ENCODE data around the gene SULT1C2.

The SULT1C2 gene

DNA sequence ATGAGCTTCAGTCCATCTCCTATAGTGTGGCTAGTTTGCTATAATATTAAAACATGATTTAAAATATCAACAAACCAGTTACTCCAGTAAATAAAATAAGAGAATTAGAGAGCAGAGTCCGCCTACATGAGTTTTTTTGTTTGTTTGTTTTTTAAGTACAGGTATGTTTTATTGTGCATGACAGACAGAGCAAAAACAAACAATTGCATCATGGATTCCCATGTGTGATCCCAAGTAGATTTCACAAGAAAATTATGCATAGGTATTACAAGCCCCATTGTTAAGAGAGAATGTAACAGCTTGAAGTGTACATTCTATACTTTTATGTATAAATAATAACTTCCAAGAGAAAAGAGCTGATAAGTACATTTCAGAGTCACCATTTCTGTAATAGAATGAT lies 27.9 kb upstream of the SULT1C2 start:
- no peak for ATAC-seq
- TF ChIP-seq PPARA (CRISPR knock-in tag; IDR thresholded peaks at IDR 0.05; ENCODE audit: borderline replicate concordance) (no peak), RARB (CRISPR knock-in tag; IDR thresholded peaks at IDR 0.05) (no peak), CSDC2 (CRISPR knock-in tag; IDR thresholded peaks at IDR 0.05) (no peak), CREB5 (CRISPR knock-in tag; IDR thresholded peaks at IDR 0.05; ENCODE audit: low read depth) (no peak), ZC3H10 (CRISPR knock-in tag; IDR thresholded peaks at IDR 0.05) (no peak)
- TF ChIP-seq, protein P1, sequence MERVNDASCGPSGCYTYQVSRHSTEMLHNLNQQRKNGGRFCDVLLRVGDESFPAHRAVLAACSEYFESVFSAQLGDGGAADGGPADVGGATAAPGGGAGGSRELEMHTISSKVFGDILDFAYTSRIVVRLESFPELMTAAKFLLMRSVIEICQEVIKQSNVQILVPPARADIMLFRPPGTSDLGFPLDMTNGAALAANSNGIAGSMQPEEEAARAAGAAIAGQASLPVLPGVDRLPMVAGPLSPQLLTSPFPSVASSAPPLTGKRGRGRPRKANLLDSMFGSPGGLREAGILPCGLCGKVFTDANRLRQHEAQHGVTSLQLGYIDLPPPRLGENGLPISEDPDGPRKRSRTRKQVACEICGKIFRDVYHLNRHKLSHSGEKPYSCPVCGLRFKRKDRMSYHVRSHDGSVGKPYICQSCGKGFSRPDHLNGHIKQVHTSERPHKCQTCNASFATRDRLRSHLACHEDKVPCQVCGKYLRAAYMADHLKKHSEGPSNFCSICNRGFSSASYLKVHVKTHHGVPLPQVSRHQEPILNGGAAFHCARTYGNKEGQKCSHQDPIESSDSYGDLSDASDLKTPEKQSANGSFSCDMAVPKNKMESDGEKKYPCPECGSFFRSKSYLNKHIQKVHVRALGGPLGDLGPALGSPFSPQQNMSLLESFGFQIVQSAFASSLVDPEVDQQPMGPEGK (CRISPR knock-in tag; IDR thresholded peaks at IDR 0.05; ENCODE audit: borderline replicate concordance) = no peak

GRCh38 chr2:108262036-108262435 lies 26.7 kb upstream of the SULT1C2 start:
- TF ChIP-seq TSHZ2 (CRISPR knock-in tag; IDR thresholded peaks at IDR 0.05) (no peak), TCF4 (CRISPR knock-in tag; IDR thresholded peaks at IDR 0.05; ENCODE audit: borderline replicate concordance) (no peak), ESRRG (CRISPR knock-in tag; IDR thresholded peaks at IDR 0.05) (no peak), ZNF70 (CRISPR knock-in tag; IDR thresholded peaks at IDR 0.05) (no peak)
- TF ChIP-seq, protein P1 (CRISPR knock-in tag; IDR thresholded peaks at IDR 0.05; ENCODE audit: borderline replicate concordance) = no peak
- no peak for ATAC-seq

GRCh38 chr2:108263401-108263800 lies 25.3 kb upstream of the SULT1C2 start:
- TF ChIP-seq OSR1 (CRISPR knock-in tag; IDR thresholded peaks at IDR 0.05) (no peak), PPARA (CRISPR knock-in tag; IDR thresholded peaks at IDR 0.05; ENCODE audit: borderline replicate concordance) (no peak), ZC3H10 (CRISPR knock-in tag; IDR thresholded peaks at IDR 0.05) (no peak), ISL1 (CRISPR knock-in tag; IDR thresholded peaks at IDR 0.05) (no peak), ZFP30 (CRISPR knock-in tag; IDR thresholded peaks at IDR 0.05) (no peak), BACH2 (CRISPR knock-in tag; IDR thresholded peaks at IDR 0.05; ENCODE audit: borderline replicate concordance) (no peak), ZNF8 (CRISPR knock-in tag; IDR thresholded peaks at IDR 0.05) (no peak), TCF4 (CRISPR knock-in tag; IDR thresholded peaks at IDR 0.05; ENCODE audit: borderline replicate concordance) (no peak), ZFP3 (CRISPR knock-in tag; IDR thresholded peaks at IDR 0.05) (no peak)
- no peak for ATAC-seq

DNA sequence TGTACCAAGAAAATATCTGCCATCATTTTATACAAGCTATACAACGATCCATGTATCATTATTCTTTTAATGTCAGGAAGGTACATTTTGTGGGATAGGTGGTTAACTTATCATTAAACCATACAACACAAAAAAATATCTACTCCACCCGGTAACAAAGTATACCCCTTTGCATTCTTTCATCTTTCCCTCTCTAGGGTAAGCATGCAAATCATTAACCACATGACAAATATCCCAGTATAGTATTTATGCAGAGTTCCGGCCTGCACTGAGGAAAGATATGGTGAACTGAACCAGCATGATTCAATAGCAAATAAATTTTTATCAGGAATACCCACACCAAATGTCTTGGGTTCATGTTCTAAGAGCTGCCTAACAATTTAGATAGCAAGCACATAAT lies 22.5 kb upstream of the SULT1C2 start:
- TF ChIP-seq RARB (CRISPR knock-in tag; IDR thresholded peaks at IDR 0.05) (no peak), ZNF565 (CRISPR knock-in tag; conservative IDR thresholded peaks at IDR 0.05; ENCODE audit: low read depth) (no peak), ZFP30 (CRISPR knock-in tag; IDR thresholded peaks at IDR 0.05) (no peak), ARNTL (CRISPR knock-in tag; IDR thresholded peaks at IDR 0.05; ENCODE audit: borderline replicate concordance, low read depth) (no peak), BACH2 (CRISPR knock-in tag; IDR thresholded peaks at IDR 0.05; ENCODE audit: borderline replicate concordance) (no peak), ZC3H10 (CRISPR knock-in tag; IDR thresholded peaks at IDR 0.05) (no peak), CSDC2 (CRISPR knock-in tag; IDR thresholded peaks at IDR 0.05) (no peak), TOX (CRISPR knock-in tag; IDR thresholded peaks at IDR 0.05; ENCODE audit: borderline replicate concordance) (no peak), CSRNP3 (CRISPR knock-in tag; IDR thresholded peaks at IDR 0.05) (no peak), ZFP3 (CRISPR knock-in tag; IDR thresholded peaks at IDR 0.05) (no peak), ZNF70 (CRISPR knock-in tag; IDR thresholded peaks at IDR 0.05) (no peak), TSHZ2 (CRISPR knock-in tag; IDR thresholded peaks at IDR 0.05) (no peak)
- TF ChIP-seq, protein P2, sequence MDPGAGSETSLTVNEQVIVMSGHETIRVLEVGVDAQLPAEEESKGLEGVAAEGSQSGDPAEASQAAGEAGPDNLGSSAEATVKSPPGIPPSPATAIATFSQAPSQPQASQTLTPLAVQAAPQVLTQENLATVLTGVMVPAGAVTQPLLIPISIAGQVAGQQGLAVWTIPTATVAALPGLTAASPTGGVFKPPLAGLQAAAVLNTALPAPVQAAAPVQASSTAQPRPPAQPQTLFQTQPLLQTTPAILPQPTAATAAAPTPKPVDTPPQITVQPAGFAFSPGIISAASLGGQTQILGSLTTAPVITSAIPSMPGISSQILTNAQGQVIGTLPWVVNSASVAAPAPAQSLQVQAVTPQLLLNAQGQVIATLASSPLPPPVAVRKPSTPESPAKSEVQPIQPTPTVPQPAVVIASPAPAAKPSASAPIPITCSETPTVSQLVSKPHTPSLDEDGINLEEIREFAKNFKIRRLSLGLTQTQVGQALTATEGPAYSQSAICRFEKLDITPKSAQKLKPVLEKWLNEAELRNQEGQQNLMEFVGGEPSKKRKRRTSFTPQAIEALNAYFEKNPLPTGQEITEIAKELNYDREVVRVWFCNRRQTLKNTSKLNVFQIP (CRISPR knock-in tag; IDR thresholded peaks at IDR 0.05; ENCODE audit: borderline replicate concordance, low read depth) = no peak
- no peak for ATAC-seq
